GM21381 (cell line): ENCODE measurements around the gene JMJD1C.
"Not testable (repeated sequence)": the region's sequence is repeated elsewhere in the genome, so short reads cannot be mapped to it uniquely, and the experiment has no call there.

ENCODE experiments used
- ATAC-seq: cut with Tn5 transposase; IDR thresholded peaks from one replicate; pipeline ENCODE4 v1.9.1; 2021; ENCODE audit warnings: mild to moderate bottlenecking, moderate library complexity; ENCODE audit not compliant: unreplicated experiment

The JMJD1C gene

DNA sequence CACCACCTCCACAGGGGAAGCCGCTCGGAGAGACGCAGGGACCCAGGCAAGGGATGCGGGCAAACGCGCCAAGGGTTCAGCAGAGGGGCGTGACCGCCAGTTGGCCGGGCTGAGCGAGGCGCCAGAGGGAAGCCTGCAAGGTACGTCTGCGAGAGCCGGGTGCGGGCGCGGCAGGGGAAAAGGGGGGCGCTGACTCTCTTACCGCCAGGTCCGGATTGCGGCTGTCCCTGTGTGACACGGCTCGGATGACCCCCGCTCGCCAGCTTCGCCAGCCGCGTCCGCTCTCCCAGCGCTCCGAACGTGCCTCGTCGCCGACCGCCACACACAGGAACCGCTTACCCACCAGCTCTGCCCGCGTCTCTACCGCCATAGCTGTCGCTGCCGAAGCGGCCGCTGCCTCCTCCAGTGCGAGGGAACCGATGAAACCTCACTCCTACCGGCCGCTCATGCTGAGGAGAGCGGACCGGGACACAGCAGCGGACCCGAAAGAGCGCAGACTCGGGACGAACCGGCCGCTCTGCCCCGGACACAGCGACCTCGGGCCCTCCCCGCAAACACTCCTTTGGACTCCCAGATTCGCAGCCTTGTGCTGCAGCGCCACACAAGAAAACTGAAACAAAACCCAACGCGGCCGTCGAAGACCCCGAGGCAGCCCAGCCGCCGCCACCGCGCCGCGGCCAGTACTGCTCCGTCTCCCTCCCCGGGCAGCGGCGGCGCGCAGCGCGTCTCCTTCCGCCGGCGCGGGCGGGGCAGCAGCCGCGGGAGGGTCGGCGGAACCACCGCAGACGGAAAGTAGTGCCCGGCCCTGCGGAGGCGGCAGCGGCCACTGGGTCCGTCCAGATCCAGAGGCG, at the start of gene JMJD1C:
Gene JMJD1C, minus strand, starts transcription at position 685 of the 851 bp plus-strand sequence. Its CDS starts 315 bp downstream, at position 370.
- ATAC-seq, result peak; percentile 69

- ATAC-seq, result no peak
These were observed 49.4 kb upstream of the JMJD1C start for GRCh38 chr10:63515002-63515763.

DNA sequence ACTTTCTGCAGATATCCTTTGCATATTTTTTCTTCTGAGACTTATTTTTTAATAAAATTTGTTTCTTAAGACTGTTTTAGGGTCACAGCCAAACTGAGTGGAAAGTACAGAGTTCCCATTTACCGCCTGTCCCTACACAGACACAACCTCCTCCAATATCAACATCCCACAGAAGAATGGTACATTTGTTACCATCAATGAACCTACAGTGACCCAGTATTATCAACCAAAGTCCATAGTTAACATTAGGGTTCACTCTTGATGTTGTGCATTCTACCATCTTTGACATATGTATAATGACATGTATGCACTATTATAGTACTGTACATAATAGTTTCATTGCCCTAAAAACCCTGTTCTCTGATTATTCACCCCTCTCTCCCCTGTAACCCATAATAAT, 40.8 kb upstream of the JMJD1C start:
- no peak for ATAC-seq

DNA sequence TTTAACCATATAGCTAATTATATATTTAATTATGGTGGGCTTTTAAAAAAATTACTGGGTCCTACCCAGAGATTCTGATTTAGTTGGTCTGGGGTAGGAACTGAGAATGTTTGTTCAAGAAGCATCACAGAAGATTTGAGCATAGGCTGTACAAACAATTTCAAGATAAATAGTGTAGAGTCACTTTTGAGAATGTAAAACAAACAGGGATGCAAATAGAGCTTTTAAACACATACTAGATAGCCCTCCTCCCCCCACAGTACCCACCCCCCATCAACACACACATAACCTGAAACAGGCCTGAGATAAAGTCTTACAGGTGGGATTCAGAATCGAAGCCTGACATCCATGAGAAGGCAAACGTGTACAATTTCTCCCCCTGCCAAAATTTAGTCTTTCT, 39.8 kb upstream of the JMJD1C start:
- ATAC-seq, result no peak

DNA sequence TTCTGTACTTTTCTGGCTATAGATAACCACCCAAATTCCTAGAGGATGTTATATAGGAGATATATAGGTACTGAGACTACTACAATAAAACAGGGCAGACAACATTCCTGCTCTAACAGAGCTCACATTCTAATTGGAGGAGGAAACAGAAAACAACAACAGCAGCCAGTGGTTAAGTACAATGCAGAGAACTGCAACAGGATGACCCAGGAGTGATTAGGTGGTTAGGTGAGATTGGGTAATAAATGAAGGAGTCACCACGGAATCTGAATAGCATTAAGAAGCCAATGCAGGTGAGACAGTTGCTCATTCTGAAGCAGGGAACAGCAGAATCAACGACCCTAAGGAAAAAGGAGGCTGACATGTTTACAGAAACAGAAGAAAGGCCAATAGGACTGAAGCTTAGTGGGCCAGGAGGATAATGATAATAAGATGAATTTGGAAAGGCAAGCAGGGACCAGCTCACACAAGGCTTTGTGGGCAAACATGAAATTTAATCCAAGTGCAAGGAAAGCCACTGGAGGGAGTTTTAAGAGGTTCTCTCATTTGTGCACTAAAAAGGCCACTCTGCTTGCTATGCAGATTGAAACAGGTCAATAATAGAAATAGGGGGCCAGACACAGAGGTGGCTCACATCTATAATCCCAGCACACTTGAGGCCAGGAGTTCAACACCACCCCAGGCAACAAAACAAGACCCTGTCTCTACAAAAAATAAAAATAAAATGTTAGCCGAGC, 38.5 kb upstream of the JMJD1C start:
- ATAC-seq, result no peak

- ATAC-seq, result no peak
These were observed 37.6 kb upstream of the JMJD1C start for GRCh38 chr10:63503395-63503794.

- no peak for ATAC-seq
These were observed 37.1 kb upstream of the JMJD1C start for GRCh38 chr10:63502832-63503231.

DNA sequence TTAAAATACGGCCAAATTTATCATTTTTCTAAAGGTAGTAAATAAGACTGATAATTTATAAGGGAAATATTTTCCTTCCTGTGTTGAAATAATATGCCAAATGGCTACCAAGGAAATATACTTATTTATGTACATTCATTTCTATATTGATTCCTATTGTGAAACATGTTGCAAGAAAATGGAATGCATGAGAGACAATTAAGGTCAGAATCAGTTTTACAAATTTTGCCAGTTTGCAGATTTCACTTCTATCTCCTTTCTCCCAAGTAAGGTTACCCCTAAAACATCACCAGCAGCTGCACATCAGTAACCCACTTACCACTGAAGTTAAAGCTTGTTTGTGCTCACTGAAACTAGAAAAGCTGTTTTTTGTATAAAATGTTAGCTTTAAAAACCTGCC, 36.2 kb upstream of the JMJD1C start:
- no peak for ATAC-seq

- ATAC-seq, result not testable (repeated sequence)
These were observed 34.8 kb upstream of the JMJD1C start for GRCh38 chr10:63500551-63500950.

DNA sequence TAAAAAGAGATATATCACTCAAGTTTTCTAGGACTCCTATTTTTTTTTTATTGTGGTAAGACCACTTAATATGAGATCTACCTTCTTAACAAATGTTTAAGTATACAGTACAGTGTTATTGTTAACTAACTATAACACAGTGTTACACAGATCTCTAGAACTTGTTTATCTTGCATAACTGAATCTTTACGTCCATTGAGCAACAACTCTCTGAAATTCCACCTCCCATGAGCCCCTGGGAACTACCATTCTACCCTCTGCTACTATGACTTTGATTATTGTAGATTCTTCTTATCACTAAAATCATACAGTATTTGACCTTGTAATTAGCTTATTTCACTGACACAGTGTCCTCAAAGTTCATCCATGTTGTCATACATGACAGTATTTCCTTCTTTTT, 32.9 kb upstream of the JMJD1C start:
- ATAC-seq, result no peak

GRCh38 chr10:63497321-63497720, 31.5 kb upstream of the JMJD1C start:
- no peak for ATAC-seq

GRCh38 chr10:63496561-63496960, 30.8 kb upstream of the JMJD1C start:
- no peak for ATAC-seq

DNA sequence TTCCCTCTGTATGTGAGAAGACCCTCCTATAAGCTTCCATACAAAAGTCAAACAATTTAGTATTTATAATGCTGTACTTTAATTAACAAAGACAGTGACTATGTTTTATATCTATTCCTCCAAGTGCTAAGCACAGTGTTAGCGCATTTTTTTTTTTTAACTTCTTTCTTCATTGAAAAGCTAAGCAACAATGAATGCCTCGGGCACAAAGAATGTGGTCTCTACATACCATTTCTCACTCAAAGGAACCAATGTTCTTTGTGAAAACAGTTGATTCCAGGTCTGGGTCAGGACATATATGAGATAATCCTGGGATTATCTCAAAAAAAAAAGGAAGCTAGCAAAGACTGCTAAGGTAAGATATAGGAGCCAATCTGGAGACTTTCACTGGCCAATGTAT, 29.2 kb upstream of the JMJD1C start:
- no peak for ATAC-seq

DNA sequence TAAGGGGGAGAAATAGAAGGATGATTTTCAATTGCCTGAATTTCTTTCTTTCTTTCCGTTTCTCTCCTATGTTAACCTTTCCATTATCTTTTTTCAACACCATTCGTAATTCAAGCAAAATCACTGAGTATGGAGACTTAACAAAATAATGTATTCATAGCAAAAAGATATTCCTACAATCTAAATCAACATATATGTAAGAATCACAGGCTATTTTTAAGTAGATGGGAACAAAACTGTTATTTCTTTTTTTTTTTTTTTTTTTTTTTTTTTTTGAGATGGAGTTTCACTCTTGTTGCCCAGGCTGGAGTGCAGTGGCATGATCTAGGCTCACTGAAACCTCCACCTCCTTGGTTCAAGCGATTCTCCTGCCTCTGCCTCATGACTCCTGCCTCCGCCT, 27.2 kb upstream of the JMJD1C start:
- ATAC-seq, result no peak

- ATAC-seq, result not testable (repeated sequence)
These were observed 26.5 kb upstream of the JMJD1C start for GRCh38 chr10:63492317-63492690.

DNA sequence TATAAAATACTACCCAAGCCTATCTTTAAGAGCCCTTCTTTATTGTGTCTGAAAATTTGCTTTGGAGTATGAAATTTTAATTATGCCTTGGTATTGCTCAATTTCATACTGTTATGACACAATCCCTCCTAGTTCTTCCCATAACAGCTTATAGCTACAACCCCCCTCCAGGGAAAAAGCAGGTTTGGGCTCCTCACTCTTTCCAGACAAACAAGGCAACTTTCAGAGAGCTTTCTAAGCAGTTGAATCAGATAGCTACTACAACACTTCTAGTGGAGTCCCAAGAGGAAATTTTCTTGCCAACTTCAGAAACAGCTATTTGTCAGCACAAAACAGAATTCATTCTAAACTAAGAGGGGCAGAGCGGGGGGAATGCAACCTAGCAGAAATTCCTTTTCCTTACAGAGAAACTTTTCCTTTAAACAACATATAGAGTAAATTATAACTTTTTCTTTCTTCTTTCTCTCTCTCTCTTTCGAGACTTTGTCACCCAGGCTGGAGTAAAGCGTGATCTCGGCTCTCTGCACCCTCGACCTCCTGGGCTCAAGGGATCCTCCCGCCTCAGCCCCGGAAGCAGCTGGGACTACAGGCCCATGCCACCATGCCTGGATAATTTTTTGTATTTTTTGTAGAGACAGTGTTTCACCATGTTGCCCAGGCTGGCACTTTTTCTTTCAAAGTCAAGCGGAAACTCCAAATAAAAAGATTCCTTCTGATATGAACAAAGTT, 26.0 kb upstream of the JMJD1C start:
- no peak for ATAC-seq

DNA sequence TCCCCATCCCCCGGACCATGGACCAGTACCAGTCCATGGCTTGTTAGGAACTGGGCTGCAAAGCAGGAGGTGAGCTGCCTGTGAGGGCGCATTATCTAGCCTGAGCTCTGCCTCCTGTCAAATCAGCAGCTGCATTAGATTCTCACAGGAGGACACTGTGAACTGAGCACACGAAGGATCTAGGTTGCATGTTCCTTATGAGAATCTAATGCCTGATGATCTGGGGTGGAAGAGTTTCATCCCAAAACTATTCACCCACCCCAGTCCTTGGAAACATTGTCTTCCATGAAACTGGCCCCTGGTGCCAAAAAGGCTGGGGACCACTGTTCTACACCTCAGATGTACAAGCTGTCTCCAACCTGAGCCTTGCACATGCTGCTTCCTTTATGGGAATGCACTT, 24.1 kb upstream of the JMJD1C start:
- no peak for ATAC-seq

DNA sequence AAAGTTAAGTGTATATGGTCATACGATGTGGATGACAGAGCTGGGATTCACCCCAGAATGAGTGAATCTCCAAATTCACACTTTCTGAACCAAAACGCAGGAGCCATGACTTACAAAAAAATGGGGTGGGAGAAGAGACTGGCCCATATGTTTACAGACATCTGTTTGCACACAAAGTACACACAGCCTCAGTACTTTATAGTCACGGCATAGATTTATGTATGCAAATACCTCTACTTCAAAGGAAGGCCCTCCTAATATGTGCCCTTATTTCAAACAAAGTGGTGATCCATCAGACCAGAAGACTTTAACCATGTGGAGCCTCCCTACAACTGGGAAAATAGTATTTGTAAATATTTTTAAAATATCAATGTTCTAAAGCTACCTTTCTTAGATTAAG, 22.2 kb upstream of the JMJD1C start:
- no peak for ATAC-seq

DNA sequence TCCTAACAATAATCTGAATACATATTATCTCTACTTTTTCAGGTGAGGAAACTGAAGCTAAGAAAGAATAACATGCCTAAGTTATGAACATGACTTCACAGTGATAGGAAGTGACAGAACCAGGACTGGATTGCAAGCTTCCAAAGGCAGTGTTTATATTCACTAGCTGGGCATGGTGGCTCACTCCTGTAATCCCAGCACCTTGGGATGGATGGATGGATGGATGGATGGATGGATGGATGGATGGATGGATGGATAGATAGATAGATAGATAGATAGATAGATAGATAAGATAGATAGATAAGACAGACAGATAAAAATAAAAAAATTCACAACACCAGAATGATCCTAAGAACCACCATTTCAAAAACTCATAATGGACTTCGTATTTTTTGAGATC, 18.2 kb upstream of the JMJD1C start:
- ATAC-seq, result no peak

DNA sequence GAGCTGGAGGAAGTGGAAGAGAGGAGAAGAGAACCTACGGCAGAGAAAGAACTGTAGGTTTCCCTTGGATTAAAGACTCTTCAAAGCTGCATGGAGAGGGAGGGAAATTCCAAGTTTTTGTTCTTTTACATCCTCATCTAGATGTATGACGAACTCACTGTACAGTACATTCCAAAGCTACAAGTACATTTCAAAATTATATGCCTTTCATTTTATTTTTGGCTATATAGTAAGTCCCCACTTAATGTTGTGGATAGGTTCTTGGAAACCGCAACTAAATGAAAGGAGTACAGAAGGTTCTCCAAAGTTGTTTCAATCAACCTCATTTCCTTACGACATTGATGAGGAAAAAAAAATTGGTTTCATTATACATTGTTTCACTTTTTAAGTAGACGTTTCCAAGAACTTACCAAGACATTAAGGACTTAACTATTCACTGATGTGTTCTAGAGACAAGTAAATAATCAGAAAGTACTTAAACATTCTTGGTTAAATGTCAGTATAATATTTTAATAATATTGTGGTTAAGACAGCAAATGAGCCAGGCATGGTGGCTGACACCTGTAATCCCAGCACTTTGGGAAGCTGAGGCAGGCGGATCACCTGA, 16.1 kb upstream of the JMJD1C start:
- ATAC-seq, result no peak
